Stimulated activated CD4-positive, alpha-beta T cell treated with anti-CD3 and anti-CD28 coated beads, Interleukin-1b, Interleukin-23, amount 100 ng/mL, for 24 hours (primary cell): Measurements from ENCODE around the gene ZYG11B.
"Not testable (repeated sequence)": the region's sequence is repeated elsewhere in the genome, so short reads cannot be mapped to it uniquely, and the experiment has no call there.

ENCODE experiments used
- DNase-seq, 4 experiments: peaks; one replicate each; pipeline ENCODE4 v3.0.0-alpha.2; 2020; ENCODE audit warnings: low read depth in 4 of 4, low spot score in 1 of 4

Gene ZYG11B

DNA sequence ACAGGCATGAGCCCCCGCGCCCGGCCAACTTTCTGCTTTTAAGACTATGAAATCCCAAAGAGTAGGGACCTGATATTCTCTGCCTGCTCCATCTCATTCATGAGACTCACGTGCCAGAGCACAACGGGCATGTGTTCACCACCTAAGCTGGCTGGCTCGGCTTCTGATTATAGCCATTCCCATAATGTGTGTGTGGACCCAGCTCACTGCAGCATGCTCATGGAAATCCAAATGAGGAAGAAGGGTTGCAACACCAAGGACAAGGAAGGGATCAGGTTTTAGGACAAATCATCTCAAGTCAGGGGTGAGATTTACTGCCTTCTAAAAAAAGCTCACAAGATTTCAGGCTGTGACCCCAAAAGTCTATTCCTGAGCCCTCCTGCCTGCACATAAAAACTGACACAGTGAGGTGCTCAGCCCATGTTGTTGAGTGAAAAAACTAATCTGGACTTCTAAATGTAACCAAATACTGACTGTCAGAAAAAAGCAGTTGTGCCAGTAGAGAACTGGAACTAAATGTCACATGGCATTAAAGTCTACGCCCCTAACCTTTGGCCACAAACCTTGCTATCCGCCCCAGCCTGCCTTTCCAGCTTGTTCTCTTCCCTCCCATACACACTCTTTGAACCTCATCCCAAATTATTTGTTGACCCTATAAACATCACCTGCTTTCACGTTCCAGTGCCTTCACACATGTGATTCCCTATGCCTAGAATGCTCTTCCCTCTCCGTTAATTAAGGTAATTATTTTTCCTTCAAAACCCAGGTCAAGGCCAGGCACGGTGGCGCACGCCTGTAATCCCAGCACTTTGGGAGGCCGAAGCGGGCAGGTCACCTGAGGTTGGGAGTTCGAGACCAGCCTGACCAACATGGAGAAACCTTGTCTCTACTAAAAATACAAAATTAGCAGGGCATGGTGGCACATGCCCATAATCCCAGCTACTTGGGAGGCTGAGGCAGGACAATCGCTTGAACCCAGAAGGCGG is 19.0 kb upstream of the ZYG11B start:
- no peak for DNase-seq

DNA sequence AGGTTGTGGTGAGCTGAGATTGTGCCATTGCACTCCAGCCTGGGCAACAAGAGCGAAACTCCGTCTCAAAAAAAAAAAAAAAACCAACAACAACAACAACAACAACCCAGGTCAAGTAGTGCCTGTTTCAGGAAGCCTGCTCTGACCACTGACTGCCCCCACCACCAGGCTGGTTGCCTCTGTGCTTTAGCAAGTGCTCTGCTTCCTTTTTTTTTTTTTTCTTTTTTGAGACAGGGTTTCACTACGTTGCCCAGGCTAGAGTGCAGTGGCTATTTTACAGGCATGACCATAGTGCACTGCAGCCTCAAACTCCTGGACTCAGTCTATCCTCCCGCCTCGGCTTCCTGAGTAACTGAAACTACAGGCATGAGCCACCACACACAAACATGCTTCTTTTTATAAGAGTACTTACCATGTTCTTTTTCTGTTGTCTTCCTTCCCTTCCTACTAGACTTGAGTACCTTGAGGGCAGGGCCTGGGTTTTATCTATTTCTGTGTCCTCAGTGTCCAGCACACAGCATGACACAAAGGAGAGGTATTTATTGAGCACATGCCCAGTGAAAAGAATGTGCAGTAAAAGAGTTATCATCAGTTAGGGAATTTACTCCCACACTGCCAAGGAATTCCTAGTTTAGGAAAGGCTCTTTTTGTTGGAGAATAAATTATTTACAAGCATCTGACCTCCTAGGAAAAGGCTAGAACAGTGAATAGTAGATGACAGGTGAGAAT is 18.2 kb upstream of the ZYG11B start:
- DNase-seq = no peak

DNA sequence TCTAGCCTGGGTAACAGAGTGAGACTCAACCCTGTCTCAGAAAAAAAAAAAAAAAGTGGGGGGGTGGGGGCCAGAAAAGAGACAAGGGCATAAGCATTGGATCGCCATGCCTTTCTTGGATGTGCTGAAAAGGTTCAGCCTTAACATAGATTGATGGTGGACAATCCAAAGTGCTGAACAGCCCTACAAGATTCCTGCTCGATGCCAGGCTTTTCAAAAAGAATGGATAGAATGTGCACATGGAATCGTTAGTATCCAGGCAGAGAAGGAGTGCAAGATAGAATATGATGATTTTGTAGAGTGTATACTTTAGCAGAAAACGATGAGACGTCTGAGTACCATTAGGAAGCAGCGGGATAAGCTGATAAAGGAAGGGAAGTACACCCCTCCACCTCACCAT is 17.2 kb upstream of the ZYG11B start:
- no peak for DNase-seq

DNA sequence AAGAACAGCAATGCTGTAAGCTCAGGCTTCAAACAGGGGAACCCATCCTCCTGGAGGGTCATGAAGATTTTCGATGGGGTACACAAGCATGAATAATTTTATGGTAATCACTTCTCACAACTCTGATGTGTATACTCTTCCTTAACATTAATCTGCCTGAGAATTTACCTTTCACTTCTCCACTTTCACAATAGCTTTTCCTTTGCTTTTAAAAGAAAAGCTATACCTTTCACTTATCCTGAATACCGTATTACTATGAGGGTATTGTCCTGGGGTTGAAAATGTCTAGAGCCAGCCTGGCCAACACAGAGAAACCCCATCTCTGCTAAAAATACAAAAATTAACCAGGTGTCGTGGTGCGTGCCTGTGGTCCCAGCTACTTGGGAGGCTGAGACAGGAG is 12.7 kb upstream of the ZYG11B start:
- DNase-seq = no peak

DNA sequence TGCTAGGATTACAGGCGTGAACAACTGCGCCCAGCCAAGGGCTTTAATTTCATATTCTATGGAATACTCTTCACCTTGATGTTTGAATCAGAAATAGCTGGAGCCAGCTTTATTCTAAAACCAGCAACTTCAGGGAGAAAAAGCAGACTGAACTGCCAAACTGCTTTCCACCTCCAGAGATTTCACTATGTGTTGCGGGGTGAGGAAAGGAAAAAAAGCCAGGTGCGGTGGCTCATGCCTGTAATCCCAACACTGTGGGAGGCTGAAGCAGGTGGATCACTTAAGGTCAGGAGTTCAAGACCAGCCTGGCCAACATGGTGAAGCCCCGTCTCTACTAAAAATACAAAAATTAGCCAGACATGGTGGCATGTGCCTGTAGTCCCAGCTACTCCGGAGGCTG is 11.0 kb upstream of the ZYG11B start:
- DNase-seq = not testable (repeated sequence)

DNA sequence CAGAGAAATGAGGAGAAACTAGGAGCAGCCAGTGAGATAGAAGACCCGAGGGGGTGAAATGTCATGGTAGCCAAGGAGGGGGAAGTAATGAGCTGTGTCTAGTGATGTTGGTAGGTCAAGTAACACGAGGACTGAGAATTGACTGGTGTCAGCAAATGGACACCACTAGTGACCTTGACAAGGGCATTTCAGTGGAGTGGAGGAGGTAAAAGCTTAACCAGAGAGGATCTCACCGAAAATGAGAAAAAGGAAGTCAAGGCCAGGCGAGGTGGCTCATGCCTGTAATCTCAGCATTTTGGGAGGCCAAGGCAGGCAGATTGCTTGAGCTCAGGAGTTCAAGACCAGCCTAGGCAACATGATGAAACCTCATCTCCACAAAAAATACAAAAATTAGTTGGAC is 3.0 kb upstream of the ZYG11B start:
- DNase-seq = no peak

DNA sequence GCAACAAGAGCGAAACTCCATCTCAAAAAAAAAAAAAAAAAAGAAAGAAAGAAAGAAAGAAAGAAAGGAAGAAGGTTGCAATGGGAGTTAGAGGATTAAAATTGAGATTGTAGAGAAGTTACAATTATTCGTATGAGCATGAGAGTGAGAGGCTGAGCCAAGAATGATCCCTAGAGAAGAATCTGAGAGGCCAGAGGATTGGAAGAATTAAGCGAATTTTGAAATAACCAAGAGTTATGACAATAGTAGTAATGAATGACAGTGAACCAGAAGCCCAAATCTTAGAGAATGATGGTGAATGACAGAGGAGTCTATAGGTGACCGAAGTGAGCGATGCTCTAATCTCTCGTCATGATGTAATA is 369 bp upstream of the ZYG11B start:
- no peak for DNase-seq

DNA sequence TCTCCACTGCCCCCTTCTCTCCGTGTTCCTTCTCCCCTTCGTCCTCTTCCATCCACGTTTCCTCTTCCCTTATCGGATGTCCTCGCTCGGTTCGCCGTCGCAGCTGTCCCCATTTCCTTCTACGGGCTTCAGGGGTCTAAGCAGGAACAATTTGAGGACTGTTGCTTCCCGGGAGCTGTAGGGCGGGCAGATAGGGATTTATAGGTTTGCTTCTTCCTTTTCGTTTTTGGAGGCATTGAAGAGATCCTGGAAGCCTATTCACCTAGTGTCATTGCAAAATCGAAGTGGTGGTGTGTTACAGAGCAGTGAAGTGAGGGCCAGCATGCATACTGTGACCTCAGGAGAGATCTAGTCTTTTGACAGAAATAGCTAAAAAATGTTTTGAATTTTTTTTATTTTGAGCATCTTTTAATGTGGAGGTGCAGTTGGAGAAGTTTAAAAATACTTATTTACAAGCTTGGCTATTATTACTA is 897 bp downstream of the ZYG11B start:
- no peak for DNase-seq

DNA sequence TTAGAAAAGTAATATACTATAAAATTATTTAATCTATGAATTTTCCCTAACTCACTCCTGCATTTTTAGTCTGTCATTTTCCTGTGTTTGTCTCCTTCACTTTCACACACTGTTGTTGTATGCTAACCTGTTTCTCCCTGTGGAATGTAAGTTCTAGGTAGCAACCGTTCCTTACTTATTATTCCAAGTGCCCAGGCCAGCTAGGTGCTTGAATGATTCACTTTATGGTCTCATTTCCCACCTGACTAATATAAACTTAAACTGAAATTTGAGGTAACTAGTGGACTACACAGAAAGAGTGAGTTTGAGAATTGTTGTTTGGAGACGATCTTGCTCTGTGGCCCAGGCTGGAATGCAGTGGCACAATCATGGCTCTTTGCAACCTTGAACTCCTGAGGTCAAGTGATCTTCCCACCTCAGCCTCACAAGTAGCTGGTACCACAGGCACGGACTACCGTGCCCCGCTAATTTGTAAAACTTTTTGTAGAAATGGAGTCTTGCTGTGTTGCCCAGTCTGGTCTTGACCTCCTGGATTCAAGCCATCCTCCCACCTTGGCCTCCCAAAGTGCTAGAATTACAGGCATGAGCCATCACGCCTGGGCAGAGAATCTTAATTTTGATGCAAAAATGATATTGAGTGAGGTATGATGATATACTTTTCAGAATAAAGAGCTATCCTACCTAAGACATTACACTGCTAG is 1.9 kb downstream of the ZYG11B start:
- DNase-seq = no peak

DNA sequence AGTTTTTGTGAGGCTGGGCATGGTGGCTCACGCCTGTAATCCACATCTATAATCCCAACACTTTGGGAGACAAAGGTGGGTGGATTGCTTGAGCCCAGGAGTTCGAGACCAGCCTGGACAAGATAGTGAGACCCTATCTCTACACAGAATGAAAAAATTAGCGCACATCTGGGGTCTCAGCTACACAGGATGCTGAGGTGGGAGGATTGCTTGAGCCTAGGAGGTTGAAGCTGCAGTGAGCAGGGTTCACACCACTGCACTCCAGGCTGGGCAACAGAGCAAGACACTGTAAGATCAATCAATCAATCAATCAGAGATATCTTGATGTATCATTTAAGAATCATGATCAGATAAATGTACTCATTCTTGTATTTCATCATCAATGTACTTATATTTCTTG is 7.1 kb downstream of the ZYG11B start:
- no peak for DNase-seq

DNA sequence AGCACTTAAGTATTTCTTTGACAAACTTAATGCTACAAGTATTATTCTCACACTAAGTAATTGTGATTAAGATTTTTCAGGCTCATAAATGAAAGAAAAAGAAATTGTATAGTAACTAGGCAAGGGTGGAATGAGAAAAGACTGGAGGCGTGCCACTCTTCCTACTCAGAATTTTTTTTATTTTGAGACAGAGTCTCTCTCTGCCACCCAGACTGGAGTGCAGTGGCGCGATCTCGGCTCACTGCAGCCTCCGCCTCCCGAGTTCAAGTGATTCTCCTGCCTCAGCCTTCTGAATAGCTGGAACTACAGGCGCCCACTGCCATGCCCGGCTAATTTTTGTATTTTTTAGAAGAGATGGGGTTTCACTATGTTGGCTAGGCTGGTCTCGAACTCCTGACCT is 9.1 kb downstream of the ZYG11B start:
- not testable (repeated sequence) for DNase-seq

DNA sequence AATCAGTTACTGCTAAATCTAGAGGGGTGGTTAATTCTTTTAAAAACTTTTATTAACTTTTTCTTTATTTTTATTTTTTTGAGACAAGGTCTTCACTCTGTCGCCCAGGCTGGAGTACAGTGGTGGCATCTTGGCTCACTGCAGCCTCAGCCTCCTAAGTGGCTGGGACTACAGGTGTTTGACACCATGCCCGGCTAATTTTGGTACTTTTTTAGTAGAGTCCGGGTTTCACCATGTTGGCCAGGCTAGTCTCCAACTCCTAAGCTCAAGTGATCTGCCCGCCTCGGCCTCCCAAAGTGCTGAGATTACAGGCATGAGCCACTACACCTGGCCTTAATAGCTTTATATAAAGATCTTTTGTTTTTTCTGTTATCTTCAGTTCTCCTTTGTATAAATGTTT is 11.9 kb downstream of the ZYG11B start:
- DNase-seq = no peak

DNA sequence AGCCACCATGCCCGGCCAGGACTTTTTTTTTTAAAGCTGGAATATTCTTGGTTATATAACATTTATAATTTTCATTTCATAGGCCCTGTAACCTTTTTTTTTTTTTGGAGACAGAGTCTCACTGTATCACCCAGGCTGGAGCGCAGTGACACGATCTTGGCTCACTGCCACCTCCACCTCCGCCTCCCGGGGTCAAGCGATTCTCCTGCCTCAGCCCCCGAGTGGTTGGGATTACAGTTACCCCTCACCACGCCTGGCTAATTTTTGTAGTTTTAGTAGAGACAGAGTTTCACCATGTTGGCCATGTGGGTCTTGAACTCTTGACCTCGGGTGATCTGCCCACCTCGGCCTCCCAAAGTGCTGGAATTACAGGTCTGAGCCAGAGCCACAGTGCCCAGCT is 12.6 kb downstream of the ZYG11B start:
- DNase-seq = no peak

DNA sequence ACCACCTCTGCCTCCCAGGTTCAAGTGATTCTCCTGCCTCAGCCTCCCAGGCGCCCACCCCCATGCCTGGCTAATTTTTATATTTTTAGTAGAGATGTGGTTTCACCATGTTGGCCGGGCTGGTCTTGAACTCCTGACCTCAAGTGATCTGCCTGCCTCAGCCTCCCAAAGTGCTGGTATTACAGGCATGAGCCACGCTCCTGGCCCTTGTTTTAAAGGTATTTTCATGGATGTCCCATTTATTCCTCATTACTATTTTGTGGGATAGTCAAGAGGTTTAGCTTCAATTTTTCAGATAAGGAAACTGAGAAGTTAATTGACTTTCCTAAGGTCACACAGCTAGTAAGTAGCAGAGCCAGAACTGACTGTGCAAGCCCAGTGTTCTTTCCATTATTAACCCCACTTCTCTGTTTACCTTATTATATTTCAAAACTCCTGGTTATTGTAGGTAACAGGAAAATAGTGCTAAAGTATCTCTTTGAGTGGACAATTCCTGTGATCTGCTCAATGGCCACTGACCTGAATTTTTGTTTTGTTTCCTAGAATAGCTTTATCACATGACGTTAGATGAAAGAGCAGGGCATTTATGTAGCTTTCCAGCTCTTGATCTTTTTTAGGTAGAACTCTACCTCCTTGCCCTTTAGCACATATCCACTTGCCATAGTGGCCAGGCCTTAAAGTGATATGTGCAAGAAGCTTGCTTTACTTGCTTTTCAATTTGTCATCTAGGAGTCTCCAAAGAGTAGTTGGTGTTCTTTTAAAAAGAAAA is 13.6 kb downstream of the ZYG11B start:
- DNase-seq = no peak

DNA sequence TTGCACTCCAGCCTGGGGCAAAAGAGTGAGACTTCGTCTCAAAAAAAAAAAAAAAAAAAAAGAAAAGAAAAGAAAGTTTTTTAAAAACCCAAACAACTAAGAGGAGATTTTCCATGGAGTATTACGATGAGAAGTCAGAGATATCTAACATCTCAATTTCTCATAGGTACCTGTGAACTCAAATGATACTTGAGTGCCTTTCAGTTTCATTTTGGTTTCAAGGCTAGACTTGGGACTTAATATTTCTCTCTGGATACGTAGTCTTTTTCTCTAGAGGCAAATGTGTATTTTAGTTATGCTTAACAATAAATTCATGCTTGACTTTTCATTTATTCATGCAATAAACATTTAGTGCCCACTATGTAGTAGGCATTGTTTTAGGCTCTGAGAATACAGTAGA is 15.0 kb downstream of the ZYG11B start:
- DNase-seq = no peak

DNA sequence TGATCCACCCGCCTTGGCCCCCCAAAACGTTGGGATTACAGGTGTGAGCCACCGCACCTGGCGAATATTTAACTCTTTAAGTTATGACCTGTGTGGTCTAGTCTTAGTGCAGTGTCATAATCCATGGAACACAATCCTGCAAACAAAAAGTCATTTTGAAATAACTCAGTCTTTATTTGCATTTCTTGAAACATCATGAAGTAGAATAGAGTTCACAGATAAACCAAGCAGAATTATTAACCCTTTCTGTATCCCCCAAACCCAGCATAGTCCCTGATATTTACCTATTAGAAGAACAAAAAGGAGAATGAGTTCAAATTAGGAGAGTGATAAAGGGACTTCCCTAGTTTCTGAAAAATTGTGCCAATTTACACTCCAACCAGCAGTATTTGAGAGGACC is 19.9 kb downstream of the ZYG11B start:
- DNase-seq = no peak

DNA sequence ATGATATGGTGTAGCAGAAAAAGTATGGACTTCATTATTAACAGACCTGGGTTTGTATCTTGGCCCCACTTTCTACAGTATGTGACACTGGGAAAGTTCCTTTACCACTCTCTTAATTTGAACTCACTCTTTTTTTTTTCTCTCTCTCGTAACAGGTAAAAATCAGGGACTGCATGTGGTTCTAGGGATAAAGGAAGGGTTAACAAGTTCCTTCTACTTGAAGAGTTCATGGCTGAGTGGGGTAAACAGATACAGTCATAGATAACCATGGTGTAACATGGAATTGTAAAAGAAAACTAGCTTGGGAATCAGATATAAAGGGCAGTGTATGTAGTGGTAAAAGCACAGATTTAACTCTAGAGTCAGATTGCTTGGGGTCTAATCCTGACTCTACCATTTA is 21.2 kb downstream of the ZYG11B start:
- no peak for DNase-seq

DNA sequence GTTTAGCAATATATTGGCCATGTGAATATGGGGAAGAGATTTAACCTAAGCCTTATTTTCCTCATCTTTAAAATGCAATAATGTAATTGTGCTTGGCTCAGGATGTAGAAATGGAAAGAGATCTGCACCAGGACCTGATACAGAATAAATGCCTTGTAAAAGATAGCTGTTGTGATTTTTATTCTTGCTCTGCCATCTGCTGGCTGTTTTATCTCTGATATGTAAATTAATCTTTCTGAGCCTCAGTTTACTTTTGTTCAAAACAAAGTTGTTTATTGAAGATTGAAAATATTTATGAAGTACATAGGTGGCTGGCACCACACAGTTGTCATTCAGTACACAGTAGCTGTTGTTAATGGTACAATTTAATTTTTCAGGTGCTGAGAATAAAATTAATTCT is 21.9 kb downstream of the ZYG11B start:
- no peak for DNase-seq

DNA sequence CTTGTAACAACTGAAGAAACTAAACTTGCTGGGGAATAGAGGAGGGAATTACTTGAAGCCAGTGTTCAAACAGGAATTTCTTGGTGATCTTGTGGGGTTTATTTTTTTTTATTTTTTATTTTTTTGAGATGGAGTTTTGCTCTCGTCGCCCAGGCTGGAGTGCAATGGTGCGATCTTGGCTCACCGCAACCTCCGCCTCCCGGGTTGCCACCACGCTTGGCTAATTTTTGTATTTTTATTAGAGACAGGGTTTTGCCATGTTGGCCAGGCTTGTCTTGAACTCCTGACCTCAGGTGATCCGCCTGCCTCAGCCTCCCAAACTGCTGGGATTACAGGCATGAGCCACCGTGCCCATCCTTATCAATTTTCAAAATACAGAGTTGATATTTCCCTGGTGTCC is 23.2 kb downstream of the ZYG11B start:
- DNase-seq = not testable (repeated sequence)

DNA sequence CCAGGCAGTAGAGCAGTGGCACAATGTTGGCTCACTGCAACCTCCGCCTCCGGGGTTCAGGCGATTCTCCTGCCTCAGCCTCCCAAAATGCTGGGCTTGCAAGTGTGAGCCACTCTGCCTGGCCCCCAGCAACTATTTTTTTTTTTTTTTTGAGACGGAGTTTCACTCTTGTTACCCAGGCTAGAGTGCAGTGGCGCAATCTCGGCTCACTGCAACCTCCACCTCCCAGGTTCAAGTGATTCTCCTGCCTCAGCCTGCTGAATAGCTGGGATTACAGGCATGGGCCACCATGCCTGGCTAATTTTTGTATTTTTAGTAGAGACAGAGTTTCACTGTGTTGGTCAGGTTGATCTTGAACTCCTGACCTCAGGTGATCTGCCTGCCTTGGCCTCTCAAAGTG is 23.9 kb downstream of the ZYG11B start:
- not testable (repeated sequence) for DNase-seq
